Measurements from ENCODE around the gene UGT1A8.

GRCh38 chr2:233604826-233605225 is 12.6 kb upstream of the UGT1A8 start:
- TF ChIP-seq, protein P1, sequence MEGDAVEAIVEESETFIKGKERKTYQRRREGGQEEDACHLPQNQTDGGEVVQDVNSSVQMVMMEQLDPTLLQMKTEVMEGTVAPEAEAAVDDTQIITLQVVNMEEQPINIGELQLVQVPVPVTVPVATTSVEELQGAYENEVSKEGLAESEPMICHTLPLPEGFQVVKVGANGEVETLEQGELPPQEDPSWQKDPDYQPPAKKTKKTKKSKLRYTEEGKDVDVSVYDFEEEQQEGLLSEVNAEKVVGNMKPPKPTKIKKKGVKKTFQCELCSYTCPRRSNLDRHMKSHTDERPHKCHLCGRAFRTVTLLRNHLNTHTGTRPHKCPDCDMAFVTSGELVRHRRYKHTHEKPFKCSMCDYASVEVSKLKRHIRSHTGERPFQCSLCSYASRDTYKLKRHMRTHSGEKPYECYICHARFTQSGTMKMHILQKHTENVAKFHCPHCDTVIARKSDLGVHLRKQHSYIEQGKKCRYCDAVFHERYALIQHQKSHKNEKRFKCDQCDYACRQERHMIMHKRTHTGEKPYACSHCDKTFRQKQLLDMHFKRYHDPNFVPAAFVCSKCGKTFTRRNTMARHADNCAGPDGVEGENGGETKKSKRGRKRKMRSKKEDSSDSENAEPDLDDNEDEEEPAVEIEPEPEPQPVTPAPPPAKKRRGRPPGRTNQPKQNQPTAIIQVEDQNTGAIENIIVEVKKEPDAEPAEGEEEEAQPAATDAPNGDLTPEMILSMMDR (IDR thresholded peaks at IDR 0.05), result no peak
- TF ChIP-seq MAX (IDR thresholded peaks at IDR 0.05), result no peak
- TF ChIP-seq JUNB (IDR thresholded peaks at IDR 0.05), result no peak
- TF ChIP-seq POLR2A (IDR thresholded peaks at IDR 0.05; ENCODE audit: low read length), result no peak
- TF ChIP-seq, protein P2, sequence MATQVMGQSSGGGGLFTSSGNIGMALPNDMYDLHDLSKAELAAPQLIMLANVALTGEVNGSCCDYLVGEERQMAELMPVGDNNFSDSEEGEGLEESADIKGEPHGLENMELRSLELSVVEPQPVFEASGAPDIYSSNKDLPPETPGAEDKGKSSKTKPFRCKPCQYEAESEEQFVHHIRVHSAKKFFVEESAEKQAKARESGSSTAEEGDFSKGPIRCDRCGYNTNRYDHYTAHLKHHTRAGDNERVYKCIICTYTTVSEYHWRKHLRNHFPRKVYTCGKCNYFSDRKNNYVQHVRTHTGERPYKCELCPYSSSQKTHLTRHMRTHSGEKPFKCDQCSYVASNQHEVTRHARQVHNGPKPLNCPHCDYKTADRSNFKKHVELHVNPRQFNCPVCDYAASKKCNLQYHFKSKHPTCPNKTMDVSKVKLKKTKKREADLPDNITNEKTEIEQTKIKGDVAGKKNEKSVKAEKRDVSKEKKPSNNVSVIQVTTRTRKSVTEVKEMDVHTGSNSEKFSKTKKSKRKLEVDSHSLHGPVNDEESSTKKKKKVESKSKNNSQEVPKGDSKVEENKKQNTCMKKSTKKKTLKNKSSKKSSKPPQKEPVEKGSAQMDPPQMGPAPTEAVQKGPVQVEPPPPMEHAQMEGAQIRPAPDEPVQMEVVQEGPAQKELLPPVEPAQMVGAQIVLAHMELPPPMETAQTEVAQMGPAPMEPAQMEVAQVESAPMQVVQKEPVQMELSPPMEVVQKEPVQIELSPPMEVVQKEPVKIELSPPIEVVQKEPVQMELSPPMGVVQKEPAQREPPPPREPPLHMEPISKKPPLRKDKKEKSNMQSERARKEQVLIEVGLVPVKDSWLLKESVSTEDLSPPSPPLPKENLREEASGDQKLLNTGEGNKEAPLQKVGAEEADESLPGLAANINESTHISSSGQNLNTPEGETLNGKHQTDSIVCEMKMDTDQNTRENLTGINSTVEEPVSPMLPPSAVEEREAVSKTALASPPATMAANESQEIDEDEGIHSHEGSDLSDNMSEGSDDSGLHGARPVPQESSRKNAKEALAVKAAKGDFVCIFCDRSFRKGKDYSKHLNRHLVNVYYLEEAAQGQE (IDR thresholded peaks at IDR 0.05), result no peak
- no peak for TF ChIP-seq KDM1A (IDR thresholded peaks at IDR 0.05; ENCODE audit: low read depth)
- no peak for TF ChIP-seq RAD21 (conservative IDR thresholded peaks at IDR 0.05 in 1 of 2, IDR thresholded peaks at IDR 0.05 in 1 of 2)
- TF ChIP-seq, protein P3, sequence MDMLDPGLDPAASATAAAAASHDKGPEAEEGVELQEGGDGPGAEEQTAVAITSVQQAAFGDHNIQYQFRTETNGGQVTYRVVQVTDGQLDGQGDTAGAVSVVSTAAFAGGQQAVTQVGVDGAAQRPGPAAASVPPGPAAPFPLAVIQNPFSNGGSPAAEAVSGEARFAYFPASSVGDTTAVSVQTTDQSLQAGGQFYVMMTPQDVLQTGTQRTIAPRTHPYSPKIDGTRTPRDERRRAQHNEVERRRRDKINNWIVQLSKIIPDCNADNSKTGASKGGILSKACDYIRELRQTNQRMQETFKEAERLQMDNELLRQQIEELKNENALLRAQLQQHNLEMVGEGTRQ (IDR thresholded peaks at IDR 0.05), result no peak
- TF ChIP-seq, protein P4, sequence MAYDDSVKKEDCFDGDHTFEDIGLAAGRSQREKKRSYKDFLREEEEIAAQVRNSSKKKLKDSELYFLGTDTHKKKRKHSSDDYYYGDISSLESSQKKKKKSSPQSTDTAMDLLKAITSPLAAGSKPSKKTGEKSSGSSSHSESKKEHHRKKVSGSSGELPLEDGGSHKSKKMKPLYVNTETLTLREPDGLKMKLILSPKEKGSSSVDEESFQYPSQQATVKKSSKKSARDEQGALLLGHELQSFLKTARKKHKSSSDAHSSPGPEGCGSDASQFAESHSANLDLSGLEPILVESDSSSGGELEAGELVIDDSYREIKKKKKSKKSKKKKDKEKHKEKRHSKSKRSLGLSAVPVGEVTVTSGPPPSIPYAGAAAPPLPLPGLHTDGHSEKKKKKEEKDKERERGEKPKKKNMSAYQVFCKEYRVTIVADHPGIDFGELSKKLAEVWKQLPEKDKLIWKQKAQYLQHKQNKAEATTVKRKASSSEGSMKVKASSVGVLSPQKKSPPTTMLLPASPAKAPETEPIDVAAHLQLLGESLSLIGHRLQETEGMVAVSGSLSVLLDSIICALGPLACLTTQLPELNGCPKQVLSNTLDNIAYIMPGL (CRISPR knock-in tag; IDR thresholded peaks at IDR 0.05; ENCODE audit: borderline replicate concordance), result no peak
- TF ChIP-seq MAFK (IDR thresholded peaks at IDR 0.05; ENCODE audit: partially characterized antibody), result no peak
- TF ChIP-seq SMC3 (IDR thresholded peaks at IDR 0.05), result no peak
- TF ChIP-seq, protein P5, sequence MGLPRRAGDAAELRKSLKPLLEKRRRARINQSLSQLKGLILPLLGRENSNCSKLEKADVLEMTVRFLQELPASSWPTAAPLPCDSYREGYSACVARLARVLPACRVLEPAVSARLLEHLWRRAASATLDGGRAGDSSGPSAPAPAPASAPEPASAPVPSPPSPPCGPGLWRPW (IDR thresholded peaks at IDR 0.05), result no peak
- TF ChIP-seq BHLHE40 (IDR thresholded peaks at IDR 0.05; ENCODE audit: low read depth, low read length), result no peak
- TF ChIP-seq CHD2 (IDR thresholded peaks at IDR 0.05; ENCODE audit: low read length, partially characterized antibody), result no peak

Data from A549 (cell line).